HG03108 (cell line): ENCODE data around the gene OMP.
"Not testable (repeated sequence)": the region's sequence is repeated elsewhere in the genome, so short reads cannot be mapped to it uniquely, and the experiment has no call there.

Experiments used
- ATAC-seq: cut with Tn5 transposase; IDR thresholded peaks from one replicate; pipeline ENCODE4 v1.9.1; 2021; ENCODE audit warnings: moderate library complexity; ENCODE audit not compliant: unreplicated experiment

Gene OMP

DNA sequence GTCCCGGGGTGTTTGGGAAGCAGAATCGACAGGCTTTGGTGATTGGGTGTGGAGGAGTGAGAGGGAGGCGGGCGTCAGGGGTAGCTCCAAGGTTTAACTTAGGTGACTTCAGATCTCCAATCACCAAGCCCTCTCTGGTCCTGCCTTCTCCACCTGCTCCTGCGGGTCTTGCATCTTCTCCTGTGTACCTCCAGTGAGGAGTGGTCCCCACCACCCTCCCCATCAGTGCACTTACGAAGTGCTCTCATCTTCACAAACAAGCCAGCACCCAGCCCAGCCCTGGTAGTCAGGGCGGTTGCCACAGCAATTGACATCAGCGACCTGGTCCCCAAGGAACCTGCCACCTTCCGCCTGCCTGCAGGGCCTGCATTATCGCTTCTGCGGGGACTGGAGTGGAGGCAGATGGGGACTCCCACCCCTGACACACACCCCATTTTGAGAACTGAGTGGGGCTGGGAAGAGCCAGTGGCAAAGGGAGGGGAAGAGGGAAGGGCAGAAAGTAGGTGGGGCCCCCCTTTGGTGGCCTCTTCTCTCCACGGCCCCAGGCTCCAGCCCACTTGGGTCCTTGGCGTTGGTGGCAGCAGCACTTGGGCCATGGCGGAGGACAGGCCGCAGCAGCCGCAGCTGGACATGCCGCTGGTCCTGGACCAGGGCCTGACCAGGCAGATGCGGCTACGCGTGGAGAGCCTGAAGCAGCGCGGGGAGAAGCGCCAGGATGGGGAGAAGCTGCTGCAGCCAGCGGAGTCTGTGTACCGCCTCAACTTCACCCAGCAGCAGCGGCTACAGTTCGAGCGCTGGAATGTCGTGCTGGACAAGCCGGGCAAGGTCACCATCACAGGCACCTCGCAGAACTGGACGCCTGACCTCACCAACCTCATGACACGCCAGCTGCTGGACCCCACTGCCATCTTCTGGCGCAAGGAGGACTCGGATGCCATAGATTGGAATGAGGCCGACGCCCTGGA lies at the start of gene OMP:
OMP (plus strand) TSS at position 595 of the 965 bp plus-strand sequence; CDS start at position 595, 0 bp downstream.
- ATAC-seq = no peak

DNA sequence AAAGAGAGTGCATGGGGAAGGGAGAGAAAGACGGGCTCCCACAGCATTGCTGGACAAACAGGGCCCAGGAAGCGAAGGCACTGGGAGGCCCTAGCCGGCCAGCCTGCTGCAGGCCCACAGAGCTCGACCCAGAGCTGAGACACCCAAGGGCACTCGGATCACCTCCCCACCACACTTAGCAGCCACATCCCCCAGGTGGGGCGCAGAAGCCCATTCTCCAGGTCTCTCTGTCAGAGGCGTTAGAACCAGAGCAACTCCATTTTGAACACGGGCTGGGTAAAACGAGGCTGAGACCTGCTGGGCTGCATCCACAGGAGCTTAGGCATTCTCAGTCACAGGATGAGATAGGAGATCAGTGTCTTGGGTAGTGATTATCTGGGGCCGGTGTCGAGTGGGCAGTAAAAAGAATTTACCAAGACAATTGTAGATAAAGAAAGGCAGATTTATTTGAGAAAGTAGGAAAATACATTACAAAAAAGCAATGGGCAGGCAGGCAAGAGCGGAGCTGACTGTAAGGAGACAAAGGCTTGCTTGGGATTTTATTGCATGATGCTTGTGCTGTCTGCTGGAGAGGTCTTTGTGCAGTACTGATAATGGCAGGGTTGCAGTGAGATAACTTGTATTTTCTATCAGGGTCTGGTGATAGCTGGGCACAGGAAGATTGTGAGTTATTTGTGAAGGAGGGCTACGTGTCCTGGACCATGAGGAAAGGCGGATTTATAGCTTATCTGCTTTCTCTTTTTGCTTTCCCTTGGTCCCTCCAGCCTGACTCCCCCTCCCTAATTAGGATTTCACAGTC lies 49.2 kb upstream of the OMP start:
- ATAC-seq = no peak

DNA sequence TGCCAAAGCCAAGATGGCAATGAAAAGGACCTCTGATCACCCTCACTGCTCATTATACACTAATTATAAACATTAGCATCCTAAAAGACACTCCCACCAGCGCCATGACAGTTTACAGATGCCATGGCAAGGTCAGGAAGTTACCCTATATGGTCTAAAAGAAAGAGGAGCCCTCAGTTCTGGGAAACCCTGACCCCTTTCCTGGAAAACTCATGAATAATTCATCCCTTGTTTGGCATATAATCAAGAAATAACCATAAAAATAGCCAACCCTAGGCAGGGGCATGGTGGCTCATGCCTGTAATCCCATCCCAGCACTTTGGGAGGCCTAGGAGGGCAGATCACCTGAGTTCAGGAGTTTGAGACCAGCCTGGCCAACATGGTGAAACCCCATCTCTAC lies 48.6 kb upstream of the OMP start:
- no peak for ATAC-seq

- ATAC-seq = no peak
Measured at GRCh38 chr11:77055101-77055561, 47.5 kb upstream of the OMP start.

- ATAC-seq = no peak
Measured at GRCh38 chr11:77055913-77056312, 46.7 kb upstream of the OMP start.

DNA sequence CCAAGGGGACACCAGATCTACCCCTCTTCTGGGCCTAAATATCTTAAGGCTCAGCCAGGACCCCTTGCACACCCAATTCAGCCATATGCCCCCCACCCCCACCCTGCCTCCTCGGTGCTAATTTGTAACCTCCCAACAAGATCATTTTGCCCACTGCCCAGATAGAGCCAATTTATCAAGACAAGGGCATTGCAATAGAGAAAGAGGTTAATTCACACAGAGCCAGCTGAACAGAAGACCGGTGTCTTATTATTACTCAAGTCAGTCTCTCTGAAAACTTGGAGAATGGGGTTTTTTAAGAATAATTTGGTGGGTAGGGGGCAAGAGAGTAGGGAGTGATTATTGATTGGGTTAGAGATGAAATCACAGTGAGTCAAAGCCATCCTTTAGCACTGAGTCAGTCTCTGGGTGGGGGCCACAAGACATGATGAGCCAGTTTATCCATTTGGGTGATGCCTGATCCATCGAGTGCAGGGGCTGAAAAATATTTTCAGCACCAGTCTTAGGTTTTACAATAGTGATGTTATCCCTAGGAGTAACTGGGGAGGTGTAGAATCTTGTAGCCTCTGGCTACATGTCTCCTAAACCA lies 45.7 kb upstream of the OMP start:
- ATAC-seq = no peak

- no peak for ATAC-seq
Measured at GRCh38 chr11:77057938-77058474, 44.6 kb upstream of the OMP start.

DNA sequence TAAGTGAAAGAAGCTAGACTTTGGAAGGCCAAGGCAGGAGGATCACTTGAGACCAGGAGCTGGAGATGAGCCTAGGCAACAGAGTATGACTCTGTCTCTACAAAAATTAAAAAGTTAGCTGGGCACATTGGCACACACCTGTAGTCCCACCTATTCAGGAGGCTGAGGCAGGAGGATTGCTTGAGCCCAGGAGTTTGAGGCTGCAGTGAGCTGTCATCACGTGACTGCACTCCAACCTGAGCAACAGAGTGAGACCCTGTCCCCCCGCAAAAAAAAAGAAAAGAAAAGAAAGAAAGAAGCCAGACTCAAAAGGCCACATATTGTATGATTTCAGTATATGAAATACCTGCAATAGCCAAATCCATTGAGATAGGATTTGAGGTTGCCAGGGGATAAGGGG lies 43.7 kb upstream of the OMP start:
- no peak for ATAC-seq

DNA sequence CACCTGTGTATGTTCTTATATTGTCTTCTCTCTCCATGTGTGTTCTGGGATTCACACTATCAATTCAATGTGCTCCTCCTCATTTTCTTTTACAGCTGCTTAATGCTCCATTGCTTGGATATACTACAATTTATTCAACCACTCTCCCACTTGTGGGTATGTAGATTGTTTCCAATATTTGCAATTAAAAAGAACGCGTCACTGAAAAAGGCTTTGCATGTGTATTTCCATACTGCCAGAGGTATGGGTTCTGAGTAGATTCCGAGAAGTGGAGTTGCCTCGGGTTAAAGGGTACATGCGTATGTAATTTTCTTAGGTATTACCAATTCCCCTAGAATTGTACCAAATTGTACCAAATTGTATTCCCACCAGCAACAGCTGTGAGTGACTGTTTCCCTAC lies 42.8 kb upstream of the OMP start:
- ATAC-seq = no peak

DNA sequence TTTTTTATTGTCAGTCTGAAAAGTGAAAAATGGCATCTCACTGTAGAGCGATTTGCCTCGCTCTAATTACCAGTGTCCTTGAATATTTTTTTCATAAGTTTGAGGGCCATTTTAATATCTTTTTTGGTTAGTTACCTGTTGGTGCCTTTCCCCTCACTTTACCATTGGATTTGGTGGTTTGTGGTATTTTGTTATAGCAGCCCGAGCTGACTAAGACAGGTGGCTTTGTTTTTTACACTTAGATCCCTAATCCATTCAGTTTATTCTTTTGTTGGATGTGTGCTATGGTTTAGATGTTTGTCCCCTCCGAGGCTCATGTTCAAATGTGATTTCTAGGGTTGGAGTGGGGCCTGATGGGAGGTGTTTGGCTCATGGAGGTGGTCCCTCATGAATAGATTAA lies 42.4 kb upstream of the OMP start:
- ATAC-seq = no peak

- ATAC-seq = not testable (repeated sequence)
Measured at GRCh38 chr11:77061258-77061657, 41.4 kb upstream of the OMP start.

DNA sequence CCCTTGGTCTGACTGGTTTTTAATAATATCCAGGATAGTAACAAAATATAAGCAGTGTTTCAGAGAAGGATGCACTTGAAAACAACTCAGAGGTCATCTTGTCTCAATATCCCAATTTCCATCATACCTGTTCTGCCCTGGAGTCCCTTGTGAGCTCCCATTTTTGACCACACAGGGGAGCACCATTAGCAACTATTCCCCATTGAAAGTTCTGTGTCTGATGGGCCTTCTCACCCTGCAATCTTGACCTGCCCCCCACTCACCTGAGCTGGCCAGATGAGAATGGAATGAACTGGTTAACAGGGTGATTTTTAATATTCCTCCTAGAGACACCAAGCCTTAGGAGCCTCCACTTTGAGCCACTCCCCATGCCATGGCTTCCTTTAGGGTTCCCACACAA lies 39.7 kb upstream of the OMP start:
- ATAC-seq = no peak

GRCh38 chr11:77063407-77063806 lies 39.2 kb upstream of the OMP start:
- ATAC-seq = no peak

DNA sequence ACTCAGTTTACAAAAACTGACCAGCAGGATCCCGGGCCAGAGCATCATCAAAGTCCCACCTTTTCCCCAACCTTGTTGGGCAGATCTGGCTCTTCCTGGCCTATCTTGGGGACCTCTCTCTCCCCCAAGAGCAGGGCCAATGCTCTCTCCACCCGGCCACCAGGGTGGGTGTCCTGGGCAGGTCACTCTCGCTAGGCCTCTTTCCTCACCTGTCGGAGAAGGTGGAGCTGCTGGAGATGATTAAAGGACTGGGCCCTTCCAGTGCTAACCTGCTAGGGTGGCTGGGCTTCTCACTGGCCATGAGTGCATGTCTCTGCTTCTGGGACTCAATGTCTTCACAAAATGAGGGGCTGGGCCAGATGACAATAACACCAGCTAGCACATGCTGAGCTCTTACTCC lies 38.8 kb upstream of the OMP start:
- ATAC-seq = no peak

DNA sequence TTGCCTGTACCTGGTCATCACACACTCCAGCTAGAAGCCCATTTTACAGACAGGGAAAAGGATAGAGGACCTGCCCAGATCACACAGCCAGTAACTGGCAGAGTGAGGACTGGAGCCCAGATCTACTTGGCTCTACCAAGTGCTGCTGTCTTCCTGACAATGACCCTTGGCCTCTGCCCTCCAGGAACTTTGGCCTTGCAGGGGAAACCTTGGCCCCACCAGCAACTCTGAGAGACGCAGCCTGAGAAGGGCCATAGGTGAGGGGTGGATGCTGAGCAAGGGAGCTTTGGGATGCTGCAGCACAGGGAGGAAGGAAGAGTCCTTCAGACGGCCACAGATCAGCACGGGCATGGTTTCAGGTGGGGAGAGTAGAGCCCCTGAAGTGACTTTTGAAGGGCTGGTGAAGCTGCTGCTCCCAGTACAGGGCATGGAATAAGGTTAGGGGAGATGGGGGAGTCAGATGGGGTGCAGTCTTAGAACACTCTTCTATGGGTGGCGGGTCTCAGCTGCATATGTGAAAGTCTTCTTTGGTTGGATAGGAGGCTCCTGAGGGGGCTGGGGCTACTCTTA lies 37.9 kb upstream of the OMP start:
- no peak for ATAC-seq

DNA sequence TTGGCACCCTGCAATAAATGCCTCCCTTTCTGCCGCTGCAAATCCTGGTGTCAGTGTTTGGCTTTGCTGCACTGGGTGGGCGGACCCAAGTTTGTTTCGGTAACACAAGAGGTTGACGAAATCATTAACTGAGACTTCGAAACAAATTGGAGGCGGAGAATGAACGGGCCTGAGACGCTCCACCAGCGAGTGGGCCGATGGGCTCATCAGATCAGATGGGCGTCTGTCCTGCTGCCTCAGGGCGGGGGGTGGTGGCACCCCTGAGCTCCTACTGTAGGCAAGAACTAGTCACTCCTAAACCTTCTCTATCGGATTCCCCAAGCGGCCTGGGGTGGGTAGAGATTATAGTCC lies 36.8 kb upstream of the OMP start:
- no peak for ATAC-seq

- peak; percentile 88 for ATAC-seq
Measured at GRCh38 chr11:77066229-77067042, 36.2 kb upstream of the OMP start, which contains the start of gene CAPN5. Gene CAPN5 (plus strand): TSS chr11:77066971. CDS start chr11:77084887, 17,916 bp downstream.

DNA sequence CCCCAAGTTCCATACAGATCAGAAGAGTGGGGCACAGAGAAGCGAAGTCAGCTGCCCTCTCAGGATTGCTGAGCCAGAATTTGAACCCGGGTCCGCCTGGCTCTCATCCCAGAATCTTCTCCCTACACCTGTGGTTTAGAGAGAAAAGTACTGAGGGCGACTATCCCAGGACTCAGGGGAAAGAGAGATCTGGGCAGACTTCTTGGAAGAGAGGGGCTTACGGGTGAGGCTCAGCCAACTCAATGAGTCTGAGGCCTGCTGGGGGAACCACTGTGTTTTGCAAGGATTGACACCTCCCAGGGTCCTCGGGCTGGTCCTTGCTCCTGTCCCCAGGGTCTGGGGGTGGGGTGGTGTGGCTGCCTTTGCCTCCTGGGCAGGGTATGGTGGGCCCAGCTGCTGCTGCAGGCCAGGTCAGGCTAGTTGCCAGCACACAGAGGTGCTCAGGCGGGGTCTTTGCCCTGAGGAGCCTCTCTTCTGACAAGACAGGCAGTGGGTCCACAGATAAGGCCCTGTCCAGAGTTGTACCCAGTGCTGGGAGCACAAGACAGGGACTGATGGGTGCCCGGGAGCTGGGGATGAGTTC lies 34.7 kb upstream of the OMP start:
- ATAC-seq = no peak

DNA sequence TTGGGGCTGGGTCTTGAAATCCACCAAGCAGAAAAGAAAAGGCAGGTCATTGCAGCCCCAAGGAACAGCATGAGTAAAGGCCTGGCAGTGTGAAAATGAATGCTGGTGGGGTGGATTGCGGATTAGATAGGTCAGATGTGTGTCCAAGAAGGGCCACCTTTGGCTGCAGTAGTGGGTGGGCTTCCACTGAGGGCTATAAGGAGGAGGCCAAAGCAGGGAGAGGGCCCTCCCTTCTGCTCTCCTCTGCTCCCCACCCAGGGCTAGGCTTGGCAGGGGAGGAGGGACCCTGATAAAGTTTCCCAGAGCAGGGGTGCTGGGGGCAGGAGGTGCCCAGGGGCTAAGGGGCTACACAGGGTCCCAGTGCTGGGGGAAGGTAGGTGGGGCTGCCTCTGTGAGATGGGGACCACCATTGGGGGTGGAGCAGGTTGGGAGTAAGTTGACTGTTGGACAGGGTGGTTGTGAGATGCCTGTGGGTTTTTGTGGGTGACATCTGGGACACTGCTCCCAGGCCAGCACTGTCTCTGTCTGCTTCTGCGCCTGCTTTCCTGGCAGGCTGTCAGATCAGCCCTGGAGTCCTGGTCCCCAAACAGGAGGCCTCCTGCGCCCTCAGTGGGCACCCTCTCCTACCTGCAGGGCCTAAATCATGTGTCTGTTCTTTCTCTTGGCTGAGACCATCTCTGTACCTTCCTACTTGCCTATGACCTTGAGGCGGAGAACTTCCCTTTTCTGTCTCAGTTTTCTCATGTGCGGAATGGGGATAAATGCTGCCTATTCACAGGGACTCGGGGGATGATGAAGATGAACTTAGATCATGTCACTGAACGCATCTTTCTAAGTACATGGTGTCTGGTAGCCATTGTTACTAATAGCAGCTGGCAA lies 33.9 kb upstream of the OMP start:
- ATAC-seq = no peak
